ENCODE data around the gene NSUN6. TPM values are rescaled to one million over a fixed set of nuclear protein-coding genes. Genes with fewer than 3 reads are reported as not detected.

NSUN6 gene
- total and polyA plus RNA-seq, 2 experiments from 2014 or later = 18.1 to 37.4 TPM

DNA sequence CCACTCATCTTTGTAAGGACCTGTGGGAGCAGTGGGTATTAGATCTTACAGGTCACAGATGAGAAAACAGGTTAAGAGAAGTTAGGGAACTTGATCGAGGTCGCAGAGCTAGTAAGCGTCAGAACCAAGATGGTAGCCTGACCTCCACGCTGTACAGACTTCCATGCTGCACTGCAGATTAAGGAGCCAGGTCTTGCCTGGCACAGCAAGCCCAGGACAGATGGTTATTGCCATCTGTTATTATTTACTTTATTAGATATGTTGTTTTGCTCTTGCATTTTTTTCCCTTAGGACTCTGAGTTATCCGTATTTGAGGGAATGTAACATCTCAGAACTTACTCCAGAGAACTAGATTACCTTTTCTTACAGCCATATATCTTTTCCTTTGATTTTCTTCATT, 147.2 kb downstream of the NSUN6 start:
- H4K20me1 ChIP-seq (replicated peaks; ENCODE audit: insufficient read depth) = no peaks in the 10 kb centered on the region
- no peaks in the 10 kb centered on the region for H3K79me2 ChIP-seq (replicated peaks; ENCODE audit: insufficient read depth)
- no peak overlapping the region for H2AFZ ChIP-seq
- no peak for ATAC-seq
- no peaks in the 10 kb centered on the region for H3F3A ChIP-seq (replicated peaks; ENCODE audit: low read depth)
- Mint-ChIP-seq H3K27me3 (ENCODE audit: insufficient read depth, low read depth, poor library complexity) (no peaks in the 10 kb centered on the region), H3K36me3 (ENCODE audit: low read depth) (no peaks in the 10 kb centered on the region), H3K4me1 (peaks cover under 1% of the 10 kb centered on the region; the same call in 2 of the 3 replicates), H3K27ac (no peak overlapping the region), H3K9me3 (no peaks in the 10 kb centered on the region), H3K4me3 (no peak overlapping the region)
- no peak for DNase-seq (ENCODE audit: low spot score)
- H3K27ac ChIP-seq (ENCODE audit: low read depth) = no peak overlapping the region
- no peak overlapping the region for H3K4me3 ChIP-seq
- no peak overlapping the region for H3K4me2 ChIP-seq
- H3K4me1 ChIP-seq (ENCODE audit: insufficient read depth) = no peaks in the 10 kb centered on the region
- no peaks in the 10 kb centered on the region for H3K36me3 ChIP-seq (ENCODE audit: insufficient read depth)
- no peaks in the 10 kb centered on the region for H3K9me2 ChIP-seq (ENCODE audit: insufficient read depth)
- TF ChIP-seq STAT1 (IDR thresholded peaks at IDR 0.05; ENCODE audit: unreplicated experiment) (no peak), ZNF331 (CRISPR knock-in tag; IDR thresholded peaks at IDR 0.05; ENCODE audit: low read depth) (no peak), JUNB (IDR thresholded peaks at IDR 0.05; ENCODE audit: unreplicated experiment) (no peak)
- TF ChIP-seq, protein P1, sequence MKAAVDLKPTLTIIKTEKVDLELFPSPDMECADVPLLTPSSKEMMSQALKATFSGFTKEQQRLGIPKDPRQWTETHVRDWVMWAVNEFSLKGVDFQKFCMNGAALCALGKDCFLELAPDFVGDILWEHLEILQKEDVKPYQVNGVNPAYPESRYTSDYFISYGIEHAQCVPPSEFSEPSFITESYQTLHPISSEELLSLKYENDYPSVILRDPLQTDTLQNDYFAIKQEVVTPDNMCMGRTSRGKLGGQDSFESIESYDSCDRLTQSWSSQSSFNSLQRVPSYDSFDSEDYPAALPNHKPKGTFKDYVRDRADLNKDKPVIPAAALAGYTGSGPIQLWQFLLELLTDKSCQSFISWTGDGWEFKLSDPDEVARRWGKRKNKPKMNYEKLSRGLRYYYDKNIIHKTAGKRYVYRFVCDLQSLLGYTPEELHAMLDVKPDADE (IDR thresholded peaks at IDR 0.05) = no peak
- no peaks in the 10 kb centered on the region for H3K27me3 ChIP-seq (ENCODE audit: insufficient read depth)

DNA sequence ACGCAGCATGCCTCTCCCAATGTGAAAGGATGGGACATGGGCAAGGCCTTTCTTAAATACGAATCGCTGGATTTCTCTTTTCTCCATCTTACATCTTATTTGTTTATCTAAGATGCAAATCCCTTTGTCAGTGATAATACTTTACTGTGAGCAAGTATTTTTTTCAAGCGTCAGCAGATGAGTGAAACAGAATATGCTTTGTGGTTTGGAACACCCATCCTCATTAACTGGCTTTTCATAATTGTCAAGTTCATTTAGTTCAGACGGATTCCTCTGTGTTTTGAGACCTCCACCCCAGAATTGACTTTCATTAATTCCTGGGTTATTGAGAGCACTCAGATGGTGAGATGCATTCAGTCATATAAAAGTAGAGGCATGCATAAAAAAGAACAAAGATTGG, 149.8 kb downstream of the NSUN6 start:
- Histone ChIP-seq H3F3A (replicated peaks; ENCODE audit: low read depth) (no peaks in the 10 kb centered on the region), H3K36me3 (ENCODE audit: insufficient read depth) (no peaks in the 10 kb centered on the region), H4K20me1 (replicated peaks; ENCODE audit: insufficient read depth) (no peaks in the 10 kb centered on the region), H2AFZ (no peak overlapping the region), H3K4me2 (no peak overlapping the region), H3K79me2 (replicated peaks; ENCODE audit: insufficient read depth) (no peaks in the 10 kb centered on the region), H3K4me3 (no peak overlapping the region), H3K4me1 (ENCODE audit: insufficient read depth) (0 out of 2 replicates have a peak, but pooled peaks cover 3% of the 10 kb centered on the region), H3K27me3 (ENCODE audit: insufficient read depth) (no peaks in the 10 kb centered on the region), H3K27ac (ENCODE audit: low read depth) (no peak overlapping the region), H3K9me2 (ENCODE audit: insufficient read depth) (no peaks in the 10 kb centered on the region)
- Mint-ChIP-seq H3K4me1 (peaks cover 17% of the 10 kb centered on the region), H3K4me3 (no peak overlapping the region), H3K9me3 (no peaks in the 10 kb centered on the region), H3K27ac (no peak overlapping the region), H3K27me3 (ENCODE audit: insufficient read depth, low read depth, poor library complexity) (peaks cover 2% of the 10 kb centered on the region), H3K36me3 (ENCODE audit: low read depth) (no peaks in the 10 kb centered on the region)
- DNase-seq (ENCODE audit: low spot score) (no peak), ATAC-seq (no peak)
- TF ChIP-seq, protein P1 (IDR thresholded peaks at IDR 0.05) = no peak
- TF ChIP-seq ZNF114 (CRISPR knock-in tag; IDR thresholded peaks at IDR 0.05) (no peak), JUNB (IDR thresholded peaks at IDR 0.05; ENCODE audit: unreplicated experiment) (no peak), STAT1 (IDR thresholded peaks at IDR 0.05; ENCODE audit: unreplicated experiment) (no peak), EZH2 (IDR thresholded peaks at IDR 0.05; ENCODE audit: low read depth, unreplicated experiment) (no peak), POLR2AphosphoS5 (IDR thresholded peaks at IDR 0.05; ENCODE audit: low read depth) (no peak), EZH2phosphoT487 (IDR thresholded peaks at IDR 0.05; ENCODE audit: unreplicated experiment) (no peak), ZNF331 (CRISPR knock-in tag; IDR thresholded peaks at IDR 0.05; ENCODE audit: low read depth) (no peak)
- TF ChIP-seq, protein P2, sequence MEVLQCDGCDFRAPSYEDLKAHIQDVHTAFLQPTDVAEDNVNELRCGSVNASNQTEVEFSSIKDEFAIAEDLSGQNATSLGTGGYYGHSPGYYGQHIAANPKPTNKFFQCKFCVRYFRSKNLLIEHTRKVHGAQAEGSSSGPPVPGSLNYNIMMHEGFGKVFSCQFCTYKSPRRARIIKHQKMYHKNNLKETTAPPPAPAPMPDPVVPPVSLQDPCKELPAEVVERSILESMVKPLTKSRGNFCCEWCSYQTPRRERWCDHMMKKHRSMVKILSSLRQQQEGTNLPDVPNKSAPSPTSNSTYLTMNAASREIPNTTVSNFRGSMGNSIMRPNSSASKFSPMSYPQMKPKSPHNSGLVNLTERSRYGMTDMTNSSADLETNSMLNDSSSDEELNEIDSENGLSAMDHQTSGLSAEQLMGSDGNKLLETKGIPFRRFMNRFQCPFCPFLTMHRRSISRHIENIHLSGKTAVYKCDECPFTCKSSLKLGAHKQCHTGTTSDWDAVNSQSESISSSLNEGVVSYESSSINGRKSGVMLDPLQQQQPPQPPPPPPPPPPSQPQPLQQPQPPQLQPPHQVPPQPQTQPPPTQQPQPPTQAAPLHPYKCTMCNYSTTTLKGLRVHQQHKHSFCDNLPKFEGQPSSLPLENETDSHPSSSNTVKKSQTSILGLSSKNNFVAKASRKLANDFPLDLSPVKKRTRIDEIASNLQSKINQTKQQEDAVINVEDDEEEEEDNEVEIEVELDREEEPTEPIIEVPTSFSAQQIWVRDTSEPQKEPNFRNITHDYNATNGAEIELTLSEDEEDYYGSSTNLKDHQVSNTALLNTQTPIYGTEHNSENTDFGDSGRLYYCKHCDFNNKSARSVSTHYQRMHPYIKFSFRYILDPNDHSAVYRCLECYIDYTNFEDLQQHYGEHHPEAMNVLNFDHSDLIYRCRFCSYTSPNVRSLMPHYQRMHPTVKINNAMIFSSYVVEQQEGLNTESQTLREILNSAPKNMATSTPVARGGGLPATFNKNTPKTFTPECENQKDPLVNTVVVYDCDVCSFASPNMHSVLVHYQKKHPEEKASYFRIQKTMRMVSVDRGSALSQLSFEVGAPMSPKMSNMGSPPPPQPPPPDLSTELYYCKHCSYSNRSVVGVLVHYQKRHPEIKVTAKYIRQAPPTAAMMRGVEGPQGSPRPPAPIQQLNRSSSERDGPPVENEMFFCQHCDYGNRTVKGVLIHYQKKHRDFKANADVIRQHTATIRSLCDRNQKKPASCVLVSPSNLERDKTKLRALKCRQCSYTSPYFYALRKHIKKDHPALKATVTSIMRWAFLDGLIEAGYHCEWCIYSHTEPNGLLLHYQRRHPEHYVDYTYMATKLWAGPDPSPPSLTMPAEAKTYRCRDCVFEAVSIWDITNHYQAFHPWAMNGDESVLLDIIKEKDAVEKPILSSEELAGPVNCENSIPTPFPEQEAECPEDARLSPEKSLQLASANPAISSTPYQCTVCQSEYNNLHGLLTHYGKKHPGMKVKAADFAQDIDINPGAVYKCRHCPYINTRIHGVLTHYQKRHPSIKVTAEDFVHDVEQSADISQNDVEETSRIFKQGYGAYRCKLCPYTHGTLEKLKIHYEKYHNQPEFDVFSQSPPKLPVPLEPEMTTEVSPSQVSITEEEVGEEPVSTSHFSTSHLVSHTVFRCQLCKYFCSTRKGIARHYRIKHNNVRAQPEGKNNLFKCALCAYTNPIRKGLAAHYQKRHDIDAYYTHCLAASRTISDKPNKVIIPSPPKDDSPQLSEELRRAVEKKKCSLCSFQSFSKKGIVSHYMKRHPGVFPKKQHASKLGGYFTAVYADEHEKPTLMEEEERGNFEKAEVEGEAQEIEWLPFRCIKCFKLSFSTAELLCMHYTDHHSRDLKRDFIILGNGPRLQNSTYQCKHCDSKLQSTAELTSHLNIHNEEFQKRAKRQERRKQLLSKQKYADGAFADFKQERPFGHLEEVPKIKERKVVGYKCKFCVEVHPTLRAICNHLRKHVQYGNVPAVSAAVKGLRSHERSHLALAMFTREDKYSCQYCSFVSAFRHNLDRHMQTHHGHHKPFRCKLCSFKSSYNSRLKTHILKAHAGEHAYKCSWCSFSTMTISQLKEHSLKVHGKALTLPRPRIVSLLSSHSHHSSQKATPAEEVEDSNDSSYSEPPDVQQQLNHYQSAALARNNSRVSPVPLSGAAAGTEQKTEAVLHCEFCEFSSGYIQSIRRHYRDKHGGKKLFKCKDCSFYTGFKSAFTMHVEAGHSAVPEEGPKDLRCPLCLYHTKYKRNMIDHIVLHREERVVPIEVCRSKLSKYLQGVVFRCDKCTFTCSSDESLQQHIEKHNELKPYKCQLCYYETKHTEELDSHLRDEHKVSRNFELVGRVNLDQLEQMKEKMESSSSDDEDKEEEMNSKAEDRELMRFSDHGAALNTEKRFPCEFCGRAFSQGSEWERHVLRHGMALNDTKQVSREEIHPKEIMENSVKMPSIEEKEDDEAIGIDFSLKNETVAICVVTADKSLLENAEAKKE (CRISPR knock-in tag; IDR thresholded peaks at IDR 0.05) = no peak
- TF ChIP-seq, protein P3, sequence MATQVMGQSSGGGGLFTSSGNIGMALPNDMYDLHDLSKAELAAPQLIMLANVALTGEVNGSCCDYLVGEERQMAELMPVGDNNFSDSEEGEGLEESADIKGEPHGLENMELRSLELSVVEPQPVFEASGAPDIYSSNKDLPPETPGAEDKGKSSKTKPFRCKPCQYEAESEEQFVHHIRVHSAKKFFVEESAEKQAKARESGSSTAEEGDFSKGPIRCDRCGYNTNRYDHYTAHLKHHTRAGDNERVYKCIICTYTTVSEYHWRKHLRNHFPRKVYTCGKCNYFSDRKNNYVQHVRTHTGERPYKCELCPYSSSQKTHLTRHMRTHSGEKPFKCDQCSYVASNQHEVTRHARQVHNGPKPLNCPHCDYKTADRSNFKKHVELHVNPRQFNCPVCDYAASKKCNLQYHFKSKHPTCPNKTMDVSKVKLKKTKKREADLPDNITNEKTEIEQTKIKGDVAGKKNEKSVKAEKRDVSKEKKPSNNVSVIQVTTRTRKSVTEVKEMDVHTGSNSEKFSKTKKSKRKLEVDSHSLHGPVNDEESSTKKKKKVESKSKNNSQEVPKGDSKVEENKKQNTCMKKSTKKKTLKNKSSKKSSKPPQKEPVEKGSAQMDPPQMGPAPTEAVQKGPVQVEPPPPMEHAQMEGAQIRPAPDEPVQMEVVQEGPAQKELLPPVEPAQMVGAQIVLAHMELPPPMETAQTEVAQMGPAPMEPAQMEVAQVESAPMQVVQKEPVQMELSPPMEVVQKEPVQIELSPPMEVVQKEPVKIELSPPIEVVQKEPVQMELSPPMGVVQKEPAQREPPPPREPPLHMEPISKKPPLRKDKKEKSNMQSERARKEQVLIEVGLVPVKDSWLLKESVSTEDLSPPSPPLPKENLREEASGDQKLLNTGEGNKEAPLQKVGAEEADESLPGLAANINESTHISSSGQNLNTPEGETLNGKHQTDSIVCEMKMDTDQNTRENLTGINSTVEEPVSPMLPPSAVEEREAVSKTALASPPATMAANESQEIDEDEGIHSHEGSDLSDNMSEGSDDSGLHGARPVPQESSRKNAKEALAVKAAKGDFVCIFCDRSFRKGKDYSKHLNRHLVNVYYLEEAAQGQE (IDR thresholded peaks at IDR 0.05; ENCODE audit: unreplicated experiment) = no peak
